Measurements from ENCODE around the gene RCC1.
"Not testable (repeated sequence)": the region's sequence is repeated elsewhere in the genome, so short reads cannot be mapped to it uniquely, and the experiment has no call there.

The RCC1 gene

GRCh38 chr1:28505406-28506187 lies at the start of gene RCC1:
Gene RCC1 (plus strand): TSS chr1:28506043. CDS start chr1:28529867, 23,824 bp downstream.
- DNase-seq (ENCODE audit: low read depth in 3 of 3), result peak; percentile 89 to 94 (median 90)

- no peak for DNase-seq (ENCODE audit: low read depth in 3 of 3)
These were observed 49.8 kb upstream of the RCC1 start for GRCh38 chr1:28456078-28456477.

GRCh38 chr1:28457678-28458077 lies 48.2 kb upstream of the RCC1 start:
- DNase-seq (ENCODE audit: low read depth in 3 of 3), result no peak

- DNase-seq (ENCODE audit: low read depth in 3 of 3), result no peak
These were observed 47.3 kb upstream of the RCC1 start for GRCh38 chr1:28458237-28459228.

- no peak for DNase-seq (ENCODE audit: low read depth in 3 of 3)
These were observed 39.5 kb upstream of the RCC1 start for GRCh38 chr1:28466226-28466778.

GRCh38 chr1:28470146-28470545 lies 35.7 kb upstream of the RCC1 start:
- DNase-seq (ENCODE audit: low read depth in 3 of 3), result no peak

GRCh38 chr1:28479497-28479896 lies 26.3 kb upstream of the RCC1 start:
- not testable (repeated sequence) for DNase-seq (ENCODE audit: low read depth in 3 of 3)

- DNase-seq (ENCODE audit: low read depth in 3 of 3), result no peak
These were observed 25.5 kb upstream of the RCC1 start for GRCh38 chr1:28480308-28480707.

GRCh38 chr1:28482138-28482537 lies 23.7 kb upstream of the RCC1 start:
- no peak for DNase-seq (ENCODE audit: low read depth in 3 of 3)

GRCh38 chr1:28482702-28483101 lies 23.1 kb upstream of the RCC1 start:
- no peak for DNase-seq (ENCODE audit: low read depth in 3 of 3)

- no peak for DNase-seq (ENCODE audit: low read depth in 3 of 3)
These were observed 11.1 kb upstream of the RCC1 start for GRCh38 chr1:28494737-28495136.

- no peak for DNase-seq (ENCODE audit: low read depth in 3 of 3)
These were observed 6.3 kb upstream of the RCC1 start for GRCh38 chr1:28499553-28499952.

GRCh38 chr1:28501925-28502324 lies 3.9 kb upstream of the RCC1 start:
- DNase-seq (ENCODE audit: low read depth in 3 of 3), result no peak

GRCh38 chr1:28503117-28503516 lies 2.7 kb upstream of the RCC1 start:
- DNase-seq (ENCODE audit: low read depth in 3 of 3), result no peak

GRCh38 chr1:28506907-28507246 lies 1.0 kb downstream of the RCC1 start:
- no peak for DNase-seq (ENCODE audit: low read depth in 3 of 3)

GRCh38 chr1:28507247-28507645 lies 1.4 kb downstream of the RCC1 start:
- no peak for DNase-seq (ENCODE audit: low read depth in 3 of 3)

GRCh38 chr1:28507646-28508434 lies 2.0 kb downstream of the RCC1 start:
- DNase-seq (ENCODE audit: low read depth in 3 of 3), result no peak

- no peak for DNase-seq (ENCODE audit: low read depth in 3 of 3)
These were observed 2.6 kb downstream of the RCC1 start for GRCh38 chr1:28508435-28508754.

GRCh38 chr1:28509705-28510272 lies 3.9 kb downstream of the RCC1 start:
- no peak for DNase-seq (ENCODE audit: low read depth in 3 of 3)

GRCh38 chr1:28510273-28510969 lies 4.6 kb downstream of the RCC1 start:
- no peak for DNase-seq (ENCODE audit: low read depth in 3 of 3)

GRCh38 chr1:28510970-28511440 lies 5.2 kb downstream of the RCC1 start:
- no peak for DNase-seq (ENCODE audit: low read depth in 3 of 3)
